ENCODE results near the gene NT5C3A.
"Not testable (repeated sequence)": the region's sequence is repeated elsewhere in the genome, so short reads cannot be mapped to it uniquely, and the experiment has no call there.

NT5C3A gene

GRCh38 chr7:33062023-33062781 is at the start of gene NT5C3A:
Gene NT5C3A (minus strand): TSS chr7:33062776. CDS start chr7:33062705, 71 bp downstream.
- DNase-seq (ENCODE audit: low read depth): no peak

GRCh38 chr7:33111614-33112013 is 49.0 kb upstream of the NT5C3A start:
- no peak for DNase-seq (ENCODE audit: low read depth)

GRCh38 chr7:33109758-33110238 is 47.2 kb upstream of the NT5C3A start:
- no peak for DNase-seq (ENCODE audit: low read depth)

GRCh38 chr7:33109005-33109757 is 46.6 kb upstream of the NT5C3A start, which contains the start of gene RP9:
Gene RP9 (minus strand): TSS chr7:33109404. CDS start chr7:33109372, 32 bp downstream.
- DNase-seq (ENCODE audit: low read depth): peak; percentile 10

- DNase-seq (ENCODE audit: low read depth): no peak
Measured at GRCh38 chr7:33108554-33109004, 46.0 kb upstream of the NT5C3A start.

GRCh38 chr7:33107136-33108066 is 44.8 kb upstream of the NT5C3A start:
- peak; percentile 47 for DNase-seq (ENCODE audit: low read depth)

GRCh38 chr7:33101906-33102305 is 39.3 kb upstream of the NT5C3A start:
- no peak for DNase-seq (ENCODE audit: low read depth)

DNA sequence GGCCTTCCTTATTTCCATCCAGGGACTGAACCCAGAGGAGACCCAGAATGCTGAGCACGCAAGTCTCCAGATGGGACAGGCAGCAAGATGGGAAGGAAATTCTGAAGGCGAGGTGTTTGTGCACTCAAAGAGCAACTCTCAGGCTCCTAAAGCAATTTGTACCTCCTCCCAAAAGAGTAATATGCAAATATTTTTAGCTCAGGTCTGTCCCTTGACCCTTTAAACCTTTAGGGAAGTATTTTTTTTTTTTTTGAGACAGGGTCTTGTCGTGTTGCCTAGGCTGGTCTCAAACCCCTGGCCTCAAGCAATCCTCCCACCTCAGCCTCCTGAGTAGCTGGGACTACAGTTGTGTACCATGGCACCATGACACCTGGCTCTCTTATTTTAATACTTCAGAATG is 38.2 kb upstream of the NT5C3A start:
- DNase-seq (ENCODE audit: low read depth): no peak

- no peak for DNase-seq (ENCODE audit: low read depth)
Measured at GRCh38 chr7:33099154-33099940, 36.8 kb upstream of the NT5C3A start.

GRCh38 chr7:33094745-33095275 is 32.2 kb upstream of the NT5C3A start:
- not testable (repeated sequence) for DNase-seq (ENCODE audit: low read depth)

GRCh38 chr7:33093266-33093665 is 30.7 kb upstream of the NT5C3A start:
- DNase-seq (ENCODE audit: low read depth): no peak

DNA sequence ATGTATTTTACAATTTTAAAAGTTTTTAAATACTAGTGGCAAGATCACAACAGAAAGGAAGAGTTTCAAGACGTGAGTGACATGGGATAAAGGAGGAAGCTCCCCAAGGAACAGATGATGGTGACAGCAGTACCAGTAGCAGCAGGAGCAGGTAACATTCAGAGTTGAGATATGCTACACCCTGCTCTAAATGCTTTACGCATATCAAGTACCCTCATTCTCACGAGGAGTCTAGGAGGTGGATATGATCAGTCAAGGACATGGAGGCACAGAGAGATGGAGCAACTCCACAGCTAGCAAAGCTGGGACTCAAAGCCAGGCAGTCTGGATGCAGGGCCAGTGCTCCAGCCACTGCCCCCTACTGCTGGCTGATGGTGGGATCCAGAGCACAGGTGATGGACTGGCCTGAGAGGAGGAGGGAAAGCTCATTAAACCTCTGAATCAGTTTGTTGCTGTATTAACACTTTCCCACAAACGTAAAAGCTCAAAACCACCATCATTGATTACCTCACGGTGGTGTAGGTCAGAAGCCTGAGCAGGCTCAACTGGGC is 29.1 kb upstream of the NT5C3A start:
- no peak for DNase-seq (ENCODE audit: low read depth)

DNA sequence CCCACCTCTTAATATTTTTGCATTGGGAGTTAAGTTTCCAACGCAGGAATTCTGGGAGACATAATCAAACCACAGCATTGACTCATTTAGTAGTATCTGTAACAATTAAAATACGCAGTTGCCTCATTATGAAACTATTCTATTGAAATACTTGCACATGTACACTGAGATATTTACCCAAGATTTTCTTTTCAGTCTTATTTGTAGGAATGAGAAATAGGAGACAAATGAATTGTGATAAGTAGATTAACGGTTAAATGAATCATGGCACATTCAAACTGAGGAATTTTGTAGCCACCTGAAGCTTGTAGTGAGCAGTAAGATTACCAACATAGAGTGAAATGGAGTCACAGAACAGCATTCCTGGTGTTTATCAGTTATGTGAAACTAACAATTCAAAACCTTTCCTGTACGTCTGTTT is 28.5 kb upstream of the NT5C3A start:
- DNase-seq (ENCODE audit: low read depth): no peak

DNA sequence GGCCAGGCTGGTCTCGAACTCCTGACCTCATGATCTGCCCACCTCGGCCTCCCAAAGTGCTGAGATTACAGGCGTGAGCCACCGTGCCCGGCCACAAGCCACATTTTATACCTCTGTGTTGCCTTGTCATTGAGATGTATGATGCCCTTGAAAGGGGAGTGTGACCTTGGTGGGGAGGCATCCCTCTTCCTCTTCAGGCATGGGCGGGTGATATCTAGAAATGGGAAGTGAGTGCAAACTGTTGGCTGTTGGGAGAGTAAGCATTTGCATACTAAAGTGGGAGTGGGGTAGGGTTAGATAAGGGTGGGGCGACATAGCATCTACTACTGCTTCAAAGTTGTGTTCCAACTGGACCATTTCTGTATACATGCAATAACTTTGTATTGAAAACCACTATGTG is 26.6 kb upstream of the NT5C3A start:
- DNase-seq (ENCODE audit: low read depth): no peak

- DNase-seq (ENCODE audit: low read depth): no peak
Measured at GRCh38 chr7:33087858-33088257, 25.3 kb upstream of the NT5C3A start.

GRCh38 chr7:33087356-33087755 is 24.8 kb upstream of the NT5C3A start:
- DNase-seq (ENCODE audit: low read depth): no peak

DNA sequence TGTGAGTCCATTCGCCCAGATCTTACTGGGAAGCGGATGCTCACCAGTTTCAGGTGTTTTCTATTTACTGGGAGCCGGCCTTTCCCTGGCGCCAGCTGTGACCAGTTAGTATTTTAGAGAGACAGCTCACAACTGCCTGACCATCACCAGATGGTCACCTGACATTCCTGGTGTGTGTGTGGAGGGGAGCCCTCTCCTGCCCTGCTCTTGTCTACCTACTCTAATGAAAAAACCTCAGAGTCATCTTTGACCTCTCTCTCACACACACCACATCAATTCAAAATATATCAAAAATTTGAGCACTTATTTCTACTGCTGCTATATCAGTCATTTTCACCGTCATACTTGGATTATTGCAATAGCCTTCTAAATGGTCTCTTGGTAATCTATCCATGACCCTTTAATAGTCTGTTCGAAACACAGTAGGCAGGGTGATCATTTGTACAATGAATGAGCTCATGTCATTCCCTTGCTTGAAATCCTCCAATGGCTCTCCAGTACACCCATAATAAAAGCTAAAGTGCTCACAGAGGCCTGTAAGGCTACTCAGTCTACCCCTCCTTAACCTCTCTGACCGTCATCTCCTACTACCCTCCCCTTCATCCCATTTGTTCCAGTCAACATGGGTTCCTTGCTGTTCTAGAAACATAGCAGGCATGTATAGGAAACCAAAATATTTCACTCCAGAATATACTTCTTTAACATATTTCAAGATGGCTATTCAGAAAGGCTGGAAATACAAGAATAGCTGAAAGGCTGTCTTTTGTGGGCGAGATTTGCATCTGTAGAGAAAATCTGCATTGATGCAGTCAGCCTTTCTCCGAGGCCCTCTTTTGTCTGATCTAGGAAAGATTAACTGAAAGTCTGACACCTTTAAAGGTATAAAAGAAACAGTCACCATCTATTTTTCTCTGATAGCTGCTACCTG is 17.5 kb upstream of the NT5C3A start:
- no peak for DNase-seq (ENCODE audit: low read depth)

- no peak for DNase-seq (ENCODE audit: low read depth)
Measured at GRCh38 chr7:33079096-33079495, 16.5 kb upstream of the NT5C3A start.

- DNase-seq (ENCODE audit: low read depth): no peak
Measured at GRCh38 chr7:33076737-33077136, 14.2 kb upstream of the NT5C3A start.
